Lung (tissue), 12 donors: ENCODE measurements around the gene HEG1. TPM values are rescaled to one million over a fixed set of nuclear protein-coding genes. Genes with fewer than 3 reads are reported as not detected.

Experiments
- ATAC-seq: fragments of 200-7000 bp; cut with Tn5 transposase; one replicate; pipeline ENCODE4 v1.9.1; 2020; ENCODE audit warnings: moderate number of reproducible peaks; ENCODE audit not compliant: insufficient read depth, low FRiP score
- DNase-seq, 3 donors: peaks; one replicate each; pipeline ENCODE4 v3.0.0-alpha.2; 2013 to 2017
- H3K27ac ChIP-seq, 2 donors: one replicate each; pipeline ENCODE4 v1.5.1; 2013; ENCODE audit warnings: mild to moderate bottlenecking in 2 of 2, moderate library complexity in 2 of 2, control low read depth in 1 of 2, inconsistent platforms in 1 of 2, low read depth in 1 of 2, low read length in 1 of 2
- H3K27me3 ChIP-seq, 3 donors: one replicate each; pipeline ENCODE4 v1.5.1; 2013; ENCODE audit warnings: low read length in 2 of 3; ENCODE audit not compliant: control insufficient read depth in 3 of 3, insufficient read depth in 3 of 3
- H3K36me3 ChIP-seq, 4 donors: one replicate each; pipeline ENCODE4 v1.5.1; 2013; ENCODE audit warnings: low read length in 4 of 4, mild to moderate bottlenecking in 1 of 4, moderate library complexity in 1 of 4; ENCODE audit not compliant: control insufficient read depth in 4 of 4, insufficient read depth in 4 of 4
- H3K4me1 ChIP-seq, 5 donors: one replicate each; pipeline ENCODE4 v1.5.1; 2013; ENCODE audit warnings: low read length in 5 of 5, mild to moderate bottlenecking in 2 of 5, moderate library complexity in 1 of 5; ENCODE audit not compliant: control insufficient read depth in 5 of 5, insufficient read depth in 5 of 5
- H3K4me3 ChIP-seq: one replicate; pipeline ENCODE4 v1.5.1; 2013; ENCODE audit warnings: mild to moderate bottlenecking, control low read depth, moderate library complexity
- H3K9ac ChIP-seq, 2 donors: one replicate each; pipeline ENCODE4 v1.5.1; 2013; ENCODE audit warnings: low read length in 2 of 2, control low read depth in 1 of 2; ENCODE audit not compliant: insufficient read depth in 1 of 2
- H3K9me3 ChIP-seq, 4 donors: one replicate each; pipeline ENCODE4 v1.5.1; 2013; ENCODE audit warnings: low read length in 3 of 4, mild to moderate bottlenecking in 1 of 4, moderate library complexity in 1 of 4; ENCODE audit not compliant: control insufficient read depth in 4 of 4, insufficient read depth in 3 of 4
- CTCF ChIP-seq: IDR thresholded peaks from 2 replicates; pipeline ENCODE4 v1.5.1; 2012; ENCODE audit warnings: mild to moderate bottlenecking; ENCODE audit errors: control extremely low read depth, extremely low read depth
- WGBS, 2 donors: extraction: QIAGEN DNeasy Blood & Tissue Kit; methylation state at CpG; one replicate each; pipeline ENCODE4 v1.1.7; 2013; 5-methylcytosine and 5-hydroxymethylcytosine counted together
- polyA plus RNA-seq, 2 donors: library from polyadenylated mRNA; stranded (reverse); fragments of 200-250 nt; gene quantifications; one replicate each; pipeline ENCODE4 v1.2.1, GENCODE V29; 2013
- total RNA-seq, 2 donors: library from RNA; depleted of rRNA in 1 of 2; stranded (reverse); fragments of >200 nt in 1 of 2; gene quantifications; one replicate each; pipeline ENCODE4 v1.2.1, GENCODE V29; 2014 to 2021
- donor health status: control.
- donor health status: control.
- donor health status: Bipolar disorder and iron deficiency.
- donor health status: healthy.
- donor health status: DM: yes; HTN: yes; CAD: no.

The HEG1 gene
- total and polyA plus RNA-seq, 4 donors = 18.0 to 115 (median 65.7) TPM

- H3K9ac ChIP-seq = no peak overlapping the region
- H3K4me1 ChIP-seq = no peaks in the 10 kb centered on the region
- DNase-seq = no peak
- no peak for ATAC-seq
- H3K36me3 ChIP-seq = no peaks in the 10 kb centered on the region
- H3K4me3 ChIP-seq = no peak overlapping the region
- TF ChIP-seq CTCF = no peak
- no peaks in the 10 kb centered on the region for H3K27me3 ChIP-seq
- no peaks in the 10 kb centered on the region for H3K9me3 ChIP-seq
- H3K27ac ChIP-seq = no peak overlapping the region
Measured at GRCh38 chr3:124935264-124935663, 120.5 kb downstream of the HEG1 start.

GRCh38 chr3:124934577-124934976 lies 121.2 kb downstream of the HEG1 start, which contains the start of gene MUC13:
Gene MUC13, minus strand, starts transcription at chr3:124934751. Its CDS starts 39 bp downstream, at chr3:124934712.
- Histone ChIP-seq H3K4me3 (no peak within 1 kb of the TSS), H3K9me3 (no peaks in the 10 kb centered on the region), H3K27me3 (no peaks in the 10 kb centered on the region), H3K27ac (no peak within 1 kb of the TSS), H3K36me3 (no peaks in the 10 kb centered on the region), H3K9ac (no peak within 1 kb of the TSS), H3K4me1 (no peaks in the 10 kb centered on the region)
- TF ChIP-seq CTCF = no peak
- no peak for ATAC-seq
- WGBS, 2 donors = 89 to 92% methylated on average over 5 of the region's 5 CpGs
- no peak for DNase-seq

GRCh38 chr3:124928333-124929202 lies 127.2 kb downstream of the HEG1 start:
- no peak overlapping the region for H3K4me3 ChIP-seq
- no peaks in the 10 kb centered on the region for H3K9me3 ChIP-seq
- H3K9ac ChIP-seq = no peak overlapping the region
- H3K27ac ChIP-seq = no peak overlapping the region
- H3K36me3 ChIP-seq = no peaks in the 10 kb centered on the region
- no peaks in the 10 kb centered on the region for H3K4me1 ChIP-seq
- no peaks in the 10 kb centered on the region for H3K27me3 ChIP-seq
- ATAC-seq = peak; percentile 62
- peak; percentile 78 for TF ChIP-seq CTCF
- DNase-seq = peak; percentile 56 to 81 (median 74)
- WGBS, 2 donors = 22 to 30% methylated on average over 4 of the region's 4 CpGs
